Endothelial cell of umbilical vein (primary cell): ENCODE results near the gene PCGF1. TPM values are rescaled to one million over a fixed set of nuclear protein-coding genes. Genes with fewer than 3 reads are reported as not detected.

Experiments used
- BruUV-seq: library from RNA; stranded (reverse); fragments of 400-500 nt; replicated peaks from 2 replicates; lab custom pipeline; 2021; lab: Mats Ljungman, UMichigan
- CTCF ChIA-PET: fragments of 300-600, 350-600 bp; sonication (Branson Sonifier 250); formaldehyde crosslinking; loops from one replicate; lab custom pipeline; 2021; ENCODE audit warnings: antibody characterized with exemption, inconsistent platforms; lab: Charles Lee
- POLR2A ChIA-PET: fragments of 300-600, 350-600 bp; sonication (Branson Sonifier 250); formaldehyde crosslinking; loops from one replicate; lab custom pipeline; 2021; ENCODE audit warnings: antibody characterized with exemption, inconsistent platforms; lab: Charles Lee
- DNase-seq: peaks from one replicate; pipeline ENCODE4 v3.0.0-alpha.2; 2011; ENCODE audit warnings: low read depth, low spot score
- FAIRE-seq: peaks from 2 replicates; lab custom pipeline; 2011; peaks lifted over from hg19 to GRCh38; lab: Jason Lieb, UNC
- H2AFZ ChIP-seq: 2 replicates; pipeline ENCODE4 v1.6.0; 2012; ENCODE audit warnings: low read depth, low read length, control low read depth, inconsistent platforms
- H3K27ac ChIP-seq: 2 replicates; pipeline ENCODE4 v1.5.1; 2011; ENCODE audit warnings: low read depth, mild to moderate bottlenecking, control low read depth, low read length, moderate library complexity; ENCODE audit not compliant: insufficient read depth
- H3K27me3 ChIP-seq, 2 experiments: 2 replicates each; pipeline versions ENCODE4 v1.6.0 to v1.6.1; 2011; ENCODE audit warnings: low read length in 2 of 2, mixed read lengths in 1 of 2; ENCODE audit not compliant: control insufficient read depth in 2 of 2, insufficient read depth in 2 of 2
- H3K36me3 ChIP-seq, 2 experiments: 2 replicates in 1 of 2; 3 replicates in 1 of 2; pipeline ENCODE4 v1.5.1; 2011; ENCODE audit warnings: low read length in 2 of 2, mild to moderate bottlenecking in 1 of 2, moderate library complexity in 1 of 2; ENCODE audit not compliant: control insufficient read depth in 2 of 2, insufficient read depth in 2 of 2; ENCODE audit errors: extremely low read depth in 1 of 2
- H3K4me1 ChIP-seq: 3 replicates; pipeline ENCODE4 v1.5.1; 2011; ENCODE audit warnings: mild to moderate bottlenecking, low read length; ENCODE audit not compliant: control insufficient read depth, insufficient read depth; ENCODE audit errors: extremely low read depth
- H3K4me2 ChIP-seq: 2 replicates; pipeline ENCODE4 v1.6.1; 2011; ENCODE audit warnings: low read length, control low read depth, mixed read lengths; ENCODE audit not compliant: insufficient read depth
- H3K4me3 ChIP-seq, 3 experiments: fragments of 200-600 bp in 1 of 3; sonication (generic), shearing (Covaris generic) in 1 of 3; replicated peaks in 1 of 3; 2 replicates each; pipeline ENCODE4 v1.5.1; 2011 to 2016; ENCODE audit warnings: control low read depth in 3 of 3, low read length in 3 of 3, mild to moderate bottlenecking in 2 of 3, inconsistent platforms in 1 of 3, low read depth in 1 of 3, moderate library complexity in 1 of 3; ENCODE audit not compliant: insufficient read depth in 1 of 3
- H3K79me2 ChIP-seq: 2 replicates; pipeline ENCODE4 v1.6.0; 2012; ENCODE audit warnings: low read length, inconsistent platforms; ENCODE audit not compliant: control insufficient read depth, insufficient read depth
- H3K9ac ChIP-seq: replicated peaks from 2 replicates; pipeline ENCODE3; 2011; ENCODE audit warnings: low read length, control low read depth; ENCODE audit not compliant: insufficient read depth; ENCODE audit errors: extremely low read depth
- H3K9me1 ChIP-seq: replicated peaks from 3 replicates; pipeline ENCODE4 v1.6.0; 2011; ENCODE audit warnings: mild to moderate bottlenecking, low read length; ENCODE audit not compliant: control insufficient read depth, insufficient read depth; ENCODE audit errors: extremely low read depth
- H3K9me3 ChIP-seq: replicated peaks from 2 replicates; pipeline ENCODE4 v1.5.1; 2012; ENCODE audit warnings: low read length, inconsistent platforms; ENCODE audit not compliant: control insufficient read depth, insufficient read depth
- H4K20me1 ChIP-seq: replicated peaks from 2 replicates; pipeline ENCODE3; 2011; ENCODE audit warnings: mild to moderate bottlenecking, low read length; ENCODE audit not compliant: control insufficient read depth, insufficient read depth; ENCODE audit errors: extremely low read depth
- CTCF ChIP-seq, 2 donors: IDR thresholded peaks; 1 replicate in 1 of 2; 2 replicates in 1 of 2; pipeline ENCODE4 v1.5.1; 2011; ENCODE audit warnings: low read length in 2 of 2, mild to moderate bottlenecking in 2 of 2, moderate library complexity in 2 of 2, control low read depth in 1 of 2, inconsistent platforms in 1 of 2, low read depth in 1 of 2; ENCODE audit not compliant: insufficient read depth in 1 of 2; ENCODE audit errors: extremely low read depth in 1 of 2
- EZH2 ChIP-seq: IDR thresholded peaks from 2 replicates; pipeline ENCODE4 v1.6.1; 2012; ENCODE audit warnings: borderline replicate concordance, low read depth, mild to moderate bottlenecking, moderate library complexity, low read length, inconsistent platforms; ENCODE audit not compliant: severe bottlenecking
- FOS ChIP-seq: IDR thresholded peaks from 2 replicates; pipeline ENCODE4 v1.6.1; 2011; ENCODE audit warnings: mild to moderate bottlenecking, low read length, moderate library complexity, borderline replicate concordance; ENCODE audit not compliant: insufficient read depth
- GATA2 ChIP-seq: IDR thresholded peaks from 2 replicates; pipeline ENCODE4 v1.7.0; 2011; ENCODE audit warnings: low read depth, mild to moderate bottlenecking, moderate library complexity, mixed read lengths, low read length; ENCODE audit not compliant: insufficient read length, insufficient read depth
- JUN ChIP-seq: IDR thresholded peaks from 2 replicates; pipeline ENCODE4 v1.6.1; 2011; ENCODE audit warnings: borderline replicate concordance, low read depth; ENCODE audit not compliant: insufficient read length, insufficient read depth
- MAX ChIP-seq: IDR thresholded peaks from 2 replicates; pipeline ENCODE4 v1.6.1; 2011; ENCODE audit not compliant: insufficient read depth, insufficient read length
- MYC ChIP-seq: IDR thresholded peaks from one replicate; pipeline ENCODE4 v1.6.1; 2011; ENCODE audit warnings: mild to moderate bottlenecking, low read depth, low read length
- POLR2A ChIP-seq: IDR thresholded peaks from 2 replicates; pipeline ENCODE4 v1.6.1; 2012; ENCODE audit warnings: low read depth, mild to moderate bottlenecking, control low read depth, low read length
- POLR2AphosphoS5 ChIP-seq: IDR thresholded peaks from 2 replicates; pipeline ENCODE4 v1.6.1; 2012; ENCODE audit warnings: low read depth, mild to moderate bottlenecking, control low read depth, low read length, moderate library complexity; ENCODE audit not compliant: insufficient read depth
- dilution Hi-C: fragments of 300-500 bp; cut with MboI; formaldehyde crosslinking; loops from one replicate; pipeline ENCODE4 v1.15.0; 2019; ENCODE audit warnings: low sequenced_read_pairs; ENCODE audit not compliant: extremely low pct_ligation_motif_present
- intact Hi-C: fragments of 100-400 bp; cut with micrococcal nuclease; formaldehyde crosslinking; loops from one replicate; pipeline ENCODE4 v1.10.0; 2022
- polyA plus RNA-seq, 4 experiments: library from polyadenylated mRNA; depleted of rRNA in 3 of 4; stranded (reverse) in 3 of 4; unstranded in 1 of 4; fragments of >200 nt; gene quantifications; 2 replicates each; pipeline versions ENCODE4 v1.2.1 to v1.2.3, GENCODE V29; 2011 to 2012; ENCODE audit warnings: missing spikeins in 1 of 4
- total RNA-seq: library from RNA; stranded (reverse); gene quantifications from 2 replicates; pipeline ENCODE4 v1.2.3, GENCODE V29; 2021

PCGF1 gene
- total and polyA plus RNA-seq, 2 donors (not counting 3 experiments of a cell fraction or from before 2014, with no cell fraction given), result 17.4 to 19.2 TPM

GRCh38 chr2:74502720-74503505 lies 4.6 kb downstream of the PCGF1 start:
- intact Hi-C loops, result loop anchor here (1.0 to 5.0 kb wide), 2 partner anchors 20 to 149 kb away; partner anchors contain the start of genes SEMA4F and TTC31
- peak overlapping the region; percentile 46 for H3K9ac ChIP-seq
- peak overlapping the region; percentile 59 for H3K27ac ChIP-seq
- H3K4me3 ChIP-seq, result peak overlapping the region; percentile 44 to 55 (median 50)
- H3K36me3 ChIP-seq, result peaks cover 0 to 4% of the 10 kb centered on the region in 2 experiments
- H3K9me1 ChIP-seq, result no peaks in the 10 kb centered on the region
- peaks cover 18 to 30% of the 10 kb centered on the region in 2 experiments for H3K27me3 ChIP-seq
- dilution Hi-C loops, result no loop called here
- H3K79me2 ChIP-seq, result peaks cover 4% of the 10 kb centered on the region
- peak; percentile 96 for TF ChIP-seq POLR2A
- TF ChIP-seq GATA2, result no peak
- TF ChIP-seq FOS, result peak; percentile 90
- TF ChIP-seq EZH2, result no peak
- peak; percentile 31 to 50 for TF ChIP-seq CTCF (IDR thresholded peaks at IDR 0.05; ENCODE audit: extremely low read depth in 1 of 2, insufficient read depth in 1 of 2, low read depth in 1 of 2, low read length in 2 of 2)
- peak; percentile 62 for TF ChIP-seq JUN
- peak; percentile 98 for TF ChIP-seq POLR2AphosphoS5
- TF ChIP-seq MYC, result no peak
- TF ChIP-seq MAX, result peak; percentile 37
- peak; percentile 97 for FAIRE-seq
- peaks cover 40% of the 10 kb centered on the region for H3K4me1 ChIP-seq
- POLR2A ChIA-PET, result no interaction called here
- no peaks in the 10 kb centered on the region for H3K9me3 ChIP-seq
- H4K20me1 ChIP-seq, result no peaks in the 10 kb centered on the region
- CTCF ChIA-PET, result interaction anchor here (1.4 to 1.8 kb wide), 3 partner anchors 13 to 111 kb away, joined by 3 to 10 read pairs (median 4); partner anchors contain the start of genes CCDC142 and TTC31
- H3K4me2 ChIP-seq, result peak overlapping the region; percentile 62
- TSS peak; percentile 30 for BruUV-seq
- peak overlapping the region; percentile 41 for H2AFZ ChIP-seq
- peak; percentile 86 for DNase-seq
